GM12873 (cell line): ENCODE results near the gene DGKI.

ENCODE experiments used
- TF ChIP-seq, protein P1 (sequence below): IDR thresholded peaks from 2 replicates; pipeline ENCODE4 v1.5.1; 2012; ENCODE audit warnings: low read depth, mild to moderate bottlenecking, moderate library complexity, low read length, control low read depth; ENCODE audit not compliant: insufficient read depth; ENCODE audit errors: missing control alignments

DGKI gene

DNA sequence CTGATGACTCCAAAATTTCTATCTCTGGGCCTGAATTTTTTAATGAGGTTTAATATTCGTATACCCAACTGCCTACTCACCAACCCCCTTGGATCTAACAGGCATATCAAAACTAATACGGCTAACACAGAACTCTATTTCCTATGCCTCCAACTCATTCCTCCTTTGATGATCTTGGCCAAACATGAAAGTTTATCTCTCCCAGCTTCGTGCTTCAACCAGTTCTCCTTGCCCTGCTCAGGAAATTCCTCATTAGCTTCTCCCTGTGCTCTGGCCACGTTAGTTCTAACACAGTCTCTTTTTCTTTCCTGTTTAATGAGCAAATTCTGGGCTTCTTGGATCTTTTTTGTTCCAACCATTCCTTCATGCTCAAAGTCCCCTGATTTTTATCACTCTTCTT lies 364.3 kb downstream of the DGKI start:
- TF ChIP-seq, protein P1, sequence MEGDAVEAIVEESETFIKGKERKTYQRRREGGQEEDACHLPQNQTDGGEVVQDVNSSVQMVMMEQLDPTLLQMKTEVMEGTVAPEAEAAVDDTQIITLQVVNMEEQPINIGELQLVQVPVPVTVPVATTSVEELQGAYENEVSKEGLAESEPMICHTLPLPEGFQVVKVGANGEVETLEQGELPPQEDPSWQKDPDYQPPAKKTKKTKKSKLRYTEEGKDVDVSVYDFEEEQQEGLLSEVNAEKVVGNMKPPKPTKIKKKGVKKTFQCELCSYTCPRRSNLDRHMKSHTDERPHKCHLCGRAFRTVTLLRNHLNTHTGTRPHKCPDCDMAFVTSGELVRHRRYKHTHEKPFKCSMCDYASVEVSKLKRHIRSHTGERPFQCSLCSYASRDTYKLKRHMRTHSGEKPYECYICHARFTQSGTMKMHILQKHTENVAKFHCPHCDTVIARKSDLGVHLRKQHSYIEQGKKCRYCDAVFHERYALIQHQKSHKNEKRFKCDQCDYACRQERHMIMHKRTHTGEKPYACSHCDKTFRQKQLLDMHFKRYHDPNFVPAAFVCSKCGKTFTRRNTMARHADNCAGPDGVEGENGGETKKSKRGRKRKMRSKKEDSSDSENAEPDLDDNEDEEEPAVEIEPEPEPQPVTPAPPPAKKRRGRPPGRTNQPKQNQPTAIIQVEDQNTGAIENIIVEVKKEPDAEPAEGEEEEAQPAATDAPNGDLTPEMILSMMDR: no peak

DNA sequence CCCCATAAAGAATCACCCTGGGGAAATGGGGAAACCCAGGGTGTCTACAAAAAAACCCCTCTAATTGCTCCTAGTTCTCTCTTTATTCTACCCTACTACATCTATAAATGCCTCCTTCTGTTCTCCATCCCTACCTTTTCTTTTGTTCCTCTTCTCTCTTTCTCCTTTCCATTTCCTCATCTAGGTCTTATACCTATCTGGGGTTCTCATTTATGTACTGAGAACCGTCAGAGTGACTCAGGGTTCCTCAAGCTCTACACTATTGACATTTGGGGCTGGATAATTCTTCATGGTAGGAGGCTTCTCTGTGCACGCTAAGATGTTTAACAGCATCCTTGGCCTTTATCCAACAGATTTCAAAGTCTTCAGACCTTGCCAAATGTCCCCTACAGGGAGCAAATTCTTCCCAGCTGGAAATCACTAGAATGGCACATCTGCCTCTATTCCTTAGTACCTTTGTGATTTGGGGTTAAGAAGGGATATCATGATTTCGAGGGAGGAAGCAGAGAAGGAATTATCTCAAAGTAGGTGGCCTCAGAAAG lies 365.9 kb downstream of the DGKI start:
- TF ChIP-seq, protein P1: no peak

DNA sequence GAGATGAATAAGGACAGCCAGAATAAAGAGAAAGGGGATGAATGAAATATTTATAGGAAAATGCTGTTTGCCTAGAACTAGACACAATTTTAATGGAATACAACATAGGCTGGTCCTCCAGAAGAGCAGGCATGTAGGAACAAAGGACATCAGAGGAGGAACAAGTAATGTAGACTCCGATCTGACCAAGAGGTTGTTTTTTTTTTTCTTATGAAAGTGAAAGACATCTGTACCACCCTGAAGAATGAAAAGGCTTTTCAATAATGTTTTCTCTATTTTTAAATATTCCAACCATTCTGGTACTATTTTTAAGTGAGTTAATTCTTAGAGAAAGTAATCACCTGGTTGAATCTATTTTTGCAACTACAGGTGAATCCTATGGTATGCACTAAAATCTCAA lies 366.4 kb downstream of the DGKI start:
- TF ChIP-seq, protein P1: no peak

DNA sequence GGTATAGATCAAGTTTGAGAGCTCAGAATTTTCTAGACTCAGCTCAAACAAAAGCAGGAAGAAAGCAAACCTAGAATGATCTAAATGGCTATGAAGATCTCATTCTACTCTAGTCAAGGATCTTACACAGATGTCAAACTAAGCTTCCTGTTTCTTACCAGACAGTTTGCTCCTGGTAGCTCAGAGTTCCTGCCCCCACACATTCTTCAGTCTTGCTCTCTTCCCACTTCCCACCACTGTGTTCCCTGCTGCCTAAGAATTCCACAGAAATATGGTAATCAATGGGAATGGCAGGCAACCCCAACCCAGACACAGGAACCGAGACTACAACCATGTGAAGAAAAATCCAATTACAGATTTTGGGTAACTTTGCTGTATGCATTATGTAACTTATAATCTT lies 369.8 kb downstream of the DGKI start:
- TF ChIP-seq, protein P1: no peak

DNA sequence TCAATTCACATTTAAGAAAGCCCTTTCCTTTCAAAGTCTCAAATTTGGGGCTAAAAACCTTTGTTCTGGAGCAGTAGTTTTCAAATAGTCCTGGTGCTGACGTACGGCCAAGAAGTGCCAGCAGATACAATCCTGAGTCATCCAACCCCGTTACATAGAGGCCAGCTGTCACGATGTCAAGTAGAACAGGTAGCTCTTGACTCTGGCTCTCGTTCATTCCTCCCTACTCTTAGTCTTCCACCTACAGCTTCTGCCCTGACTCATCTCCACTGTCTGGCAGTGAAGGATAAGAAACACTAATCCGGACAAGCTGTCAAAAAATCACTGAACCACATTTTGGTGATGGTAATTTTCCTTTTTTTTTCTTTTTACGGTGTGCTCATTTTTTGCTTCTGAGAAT lies 370.8 kb downstream of the DGKI start:
- TF ChIP-seq, protein P1: no peak

DNA sequence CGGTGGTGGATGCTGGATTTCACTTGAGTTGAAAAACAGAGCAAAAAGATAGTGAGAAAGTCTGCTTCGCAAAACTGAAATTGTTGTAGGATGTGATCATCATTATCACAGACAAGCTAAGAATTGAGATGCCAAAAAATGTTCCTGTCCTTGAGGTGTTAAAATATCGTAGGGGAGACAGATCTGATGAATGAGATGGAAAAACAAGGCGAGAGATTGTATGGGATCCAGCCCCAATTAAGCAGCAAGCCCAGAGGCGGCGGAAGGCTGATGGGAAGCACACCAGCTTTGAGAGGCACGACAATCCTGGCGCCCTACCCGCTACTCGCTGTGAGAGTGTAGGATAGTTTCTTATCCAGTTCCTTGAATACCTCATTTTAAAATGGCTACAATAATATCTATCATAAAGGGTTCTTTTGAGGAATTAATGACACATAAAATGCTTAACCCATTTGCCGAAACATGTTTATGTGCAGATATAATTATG lies 372.2 kb downstream of the DGKI start:
- TF ChIP-seq, protein P1: no peak

DNA sequence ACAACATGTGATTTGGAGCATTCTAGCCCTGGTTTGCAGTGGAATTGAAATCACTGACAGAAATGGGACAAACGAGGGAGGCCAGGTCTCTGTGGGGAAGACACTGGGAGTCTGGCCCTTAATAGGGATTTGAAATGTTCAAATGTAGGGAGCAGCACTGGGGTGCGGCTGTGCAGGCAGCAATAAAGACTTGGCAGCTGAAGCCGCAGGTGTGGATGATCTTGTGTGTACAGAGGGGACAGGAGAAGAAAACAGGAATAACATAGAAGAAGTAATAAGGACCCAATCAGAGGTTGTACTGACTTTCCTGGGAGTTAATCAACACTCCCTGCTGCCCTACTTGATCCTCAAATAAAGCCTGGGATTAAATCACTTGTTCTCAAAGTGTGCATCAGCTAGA lies 375.6 kb downstream of the DGKI start:
- TF ChIP-seq, protein P1: no peak
